Lung microvascular endothelial cell (primary cell): ENCODE measurements around the gene OLFM1. TPM values are rescaled to one million over a fixed set of nuclear protein-coding genes. Genes with fewer than 3 reads are reported as not detected.

Source experiments
- DNase-seq, 2 donors: peaks; one replicate each; pipeline versions ENCODE4 v3.0.0 to v3.0.0-alpha.2; 2010; ENCODE audit warnings: low read depth in 2 of 2
- total RNA-seq: library from RNA; depleted of rRNA; stranded (reverse); fragments of >200 nt; gene quantifications from 2 replicates; pipeline ENCODE4 v1.2.1, GENCODE V29; 2014

OLFM1 gene
- total RNA-seq, 1 donor from 2014 or later, result 15.3 TPM

- DNase-seq, result no peak
Observed at GRCh38 chr9:135088979-135089847, 1.7 kb downstream of the OLFM1 start.

GRCh38 chr9:135090081-135090480 lies 2.6 kb downstream of the OLFM1 start:
- no peak for DNase-seq

- peak in 1 of 2 donors; percentile 10 for DNase-seq
Observed at GRCh38 chr9:135090547-135090946, 3.1 kb downstream of the OLFM1 start.

GRCh38 chr9:135091545-135091944 lies 4.1 kb downstream of the OLFM1 start:
- no peak for DNase-seq

- no peak for DNase-seq
Observed at GRCh38 chr9:135093111-135093510, 5.6 kb downstream of the OLFM1 start.

GRCh38 chr9:135093911-135094584 lies 6.6 kb downstream of the OLFM1 start:
- no peak for DNase-seq

- no peak for DNase-seq
Observed at GRCh38 chr9:135095470-135096407, 8.3 kb downstream of the OLFM1 start.

GRCh38 chr9:135096408-135096895 lies 9.0 kb downstream of the OLFM1 start:
- no peak for DNase-seq

GRCh38 chr9:135098400-135099105 lies 11.1 kb downstream of the OLFM1 start:
- DNase-seq, result peak; percentile 21 to 24

GRCh38 chr9:135099574-135099973 lies 12.1 kb downstream of the OLFM1 start:
- no peak for DNase-seq

- no peak for DNase-seq
Observed at GRCh38 chr9:135100241-135100681, 12.8 kb downstream of the OLFM1 start.

GRCh38 chr9:135100725-135101410 lies 13.4 kb downstream of the OLFM1 start:
- DNase-seq, result no peak

GRCh38 chr9:135101486-135101885 lies 14.0 kb downstream of the OLFM1 start:
- DNase-seq, result no peak

- DNase-seq, result no peak
Observed at GRCh38 chr9:135101926-135102325, 14.5 kb downstream of the OLFM1 start.

- no peak for DNase-seq
Observed at GRCh38 chr9:135102331-135102730, 14.9 kb downstream of the OLFM1 start.

GRCh38 chr9:135103001-135103446 lies 15.6 kb downstream of the OLFM1 start:
- no peak for DNase-seq

- no peak for DNase-seq
Observed at GRCh38 chr9:135103931-135104639, 16.6 kb downstream of the OLFM1 start.

GRCh38 chr9:135104761-135105160 lies 17.3 kb downstream of the OLFM1 start:
- no peak for DNase-seq

GRCh38 chr9:135105211-135105745 lies 17.8 kb downstream of the OLFM1 start:
- DNase-seq, result no peak
